ENCODE measurements around the gene ZNF217.
"Not testable (repeated sequence)": the region's sequence is repeated elsewhere in the genome, so short reads cannot be mapped to it uniquely, and the experiment has no call there.

The ZNF217 gene

DNA sequence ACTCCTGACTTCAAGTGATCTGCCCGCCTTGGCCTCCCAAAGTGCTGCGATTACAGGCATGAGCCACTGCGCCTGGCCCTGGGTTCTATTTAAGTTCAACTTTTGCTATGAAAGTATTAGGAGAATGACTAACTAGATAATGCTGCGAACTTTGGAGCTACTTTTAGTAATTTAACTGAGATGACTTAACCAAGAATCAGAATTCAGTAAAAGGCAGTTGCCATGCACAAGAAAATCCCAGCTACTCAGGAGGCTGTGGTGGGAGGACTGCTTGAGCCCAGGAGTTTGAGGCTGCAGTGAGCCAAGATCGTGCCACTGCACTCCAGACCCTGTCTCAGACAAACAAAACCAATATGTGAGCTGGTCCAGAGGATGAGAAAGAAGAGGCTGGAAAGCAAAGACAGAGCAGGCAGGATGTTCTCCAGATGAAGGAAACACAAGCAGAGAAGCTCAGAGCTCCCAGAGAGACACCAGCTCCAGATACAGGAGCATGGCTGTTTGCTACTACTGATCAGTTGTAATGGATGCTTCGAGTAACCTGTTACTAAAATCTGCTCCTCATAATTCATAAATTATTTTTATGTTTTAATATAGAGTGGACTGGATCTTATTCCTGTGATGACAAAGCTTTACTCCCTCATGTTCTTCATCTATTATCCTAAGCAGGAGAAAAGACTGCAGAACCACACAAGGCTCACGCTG, 23.9 kb downstream of the ZNF217 start:
- DNase-seq (ENCODE audit: low spot score): no peak
- FAIRE-seq: no peak

DNA sequence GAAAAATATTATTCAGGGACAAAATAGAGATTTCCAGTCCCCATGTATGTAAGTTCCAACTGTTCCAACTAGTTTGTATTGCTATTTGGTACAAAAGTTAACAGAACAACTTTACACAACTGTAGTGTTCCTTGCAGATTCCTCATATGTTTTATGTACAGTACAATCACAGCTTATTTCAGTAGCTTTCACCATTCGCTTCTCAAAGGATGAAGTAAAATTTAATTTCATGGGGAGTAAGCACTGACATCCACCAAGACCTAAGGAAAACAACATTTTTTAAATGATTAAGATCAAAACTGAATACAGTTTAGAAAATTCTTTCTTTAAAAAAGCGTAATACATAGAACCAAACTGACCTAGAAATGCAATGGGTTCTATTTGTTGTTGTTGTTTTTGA, 24.6 kb downstream of the ZNF217 start:
- no peak for FAIRE-seq
- DNase-seq (ENCODE audit: low spot score): no peak

DNA sequence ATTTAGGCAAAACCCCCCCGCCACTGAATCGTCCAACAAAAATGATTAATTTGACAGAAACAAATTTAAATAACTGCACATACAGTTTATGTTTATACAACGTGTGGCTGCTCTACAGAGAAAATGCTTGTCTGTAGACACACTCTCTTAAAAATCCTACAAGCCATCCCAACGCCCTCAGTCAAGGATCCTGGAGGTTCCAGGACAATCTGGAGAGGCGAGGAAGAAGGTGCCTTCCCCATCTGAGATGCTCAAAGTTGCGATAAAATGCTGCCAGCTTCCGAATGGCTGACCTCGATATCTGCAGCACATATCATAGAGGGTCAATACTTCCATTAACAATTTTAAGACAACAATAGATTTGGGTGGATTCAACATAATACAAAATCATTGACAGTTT, 25.3 kb downstream of the ZNF217 start:
- FAIRE-seq: no peak

DNA sequence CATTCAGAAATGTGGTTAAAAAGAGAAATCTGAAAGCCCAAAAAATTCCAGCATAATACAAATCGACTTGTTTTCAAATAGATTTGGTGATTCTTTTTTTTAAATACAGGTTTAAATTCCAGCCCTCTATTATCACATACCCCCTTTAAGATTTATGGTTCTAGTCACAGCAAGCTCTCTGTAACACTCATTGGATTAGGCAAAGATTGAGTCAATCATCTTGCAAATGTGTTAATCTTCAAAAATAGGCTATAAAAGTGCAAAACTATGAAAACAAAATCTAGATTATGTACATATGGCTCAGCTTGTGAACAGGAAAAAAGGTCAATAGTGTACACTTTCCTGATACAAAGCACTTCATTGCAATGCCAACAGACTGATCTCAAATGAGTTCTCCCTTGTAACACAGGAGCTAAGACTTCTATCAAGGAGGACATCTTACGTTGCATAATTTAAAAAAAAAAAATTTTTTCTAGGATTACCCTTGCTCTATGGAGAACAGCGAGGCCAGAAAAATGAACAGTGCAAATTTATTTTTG, 26.2 kb downstream of the ZNF217 start:
- FAIRE-seq (no peak), DNase-seq (ENCODE audit: low spot score) (no peak)

More for the DNA sequence above, 25.3 kb downstream of the ZNF217 start:
- no peak for DNase-seq (ENCODE audit: low spot score)

GRCh38 chr20:53566623-53567022, 27.0 kb downstream of the ZNF217 start:
- not testable (repeated sequence) for FAIRE-seq; DNase-seq (ENCODE audit: low spot score)

GRCh38 chr20:53565254-53565653, 28.4 kb downstream of the ZNF217 start:
- FAIRE-seq (no peak), DNase-seq (ENCODE audit: low spot score) (no peak)

- FAIRE-seq; DNase-seq (ENCODE audit: low spot score): not testable (repeated sequence)
These were observed 31.4 kb downstream of the ZNF217 start for GRCh38 chr20:53562104-53562764.

- DNase-seq (ENCODE audit: low spot score) (no peak), FAIRE-seq (no peak)
These were observed 32.1 kb downstream of the ZNF217 start for GRCh38 chr20:53561505-53561904.

DNA sequence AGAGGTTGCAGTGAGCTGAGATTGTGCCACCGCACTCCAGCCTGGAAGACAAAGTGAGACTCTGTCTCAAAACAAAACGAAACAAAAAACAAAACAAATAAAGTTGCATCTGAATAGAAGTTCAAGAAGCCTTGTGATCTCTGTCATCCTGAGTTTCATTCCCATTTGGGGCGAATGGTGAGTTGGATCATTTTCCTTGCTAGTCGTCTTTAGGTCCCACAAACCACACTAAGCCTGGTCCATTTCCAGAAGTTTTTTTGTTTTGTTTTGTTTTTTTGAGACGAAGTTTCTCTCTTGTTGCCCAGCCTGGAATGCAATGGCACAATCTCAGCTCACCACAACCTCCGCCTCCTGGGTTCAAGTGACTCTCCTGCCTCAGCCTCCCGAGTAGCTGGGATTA, 33.8 kb downstream of the ZNF217 start:
- no peak for FAIRE-seq

GRCh38 chr20:53557130-53557529, 36.5 kb downstream of the ZNF217 start:
- FAIRE-seq: no peak

More for the DNA sequence above, 33.8 kb downstream of the ZNF217 start:
- DNase-seq (ENCODE audit: low spot score): no peak

DNA sequence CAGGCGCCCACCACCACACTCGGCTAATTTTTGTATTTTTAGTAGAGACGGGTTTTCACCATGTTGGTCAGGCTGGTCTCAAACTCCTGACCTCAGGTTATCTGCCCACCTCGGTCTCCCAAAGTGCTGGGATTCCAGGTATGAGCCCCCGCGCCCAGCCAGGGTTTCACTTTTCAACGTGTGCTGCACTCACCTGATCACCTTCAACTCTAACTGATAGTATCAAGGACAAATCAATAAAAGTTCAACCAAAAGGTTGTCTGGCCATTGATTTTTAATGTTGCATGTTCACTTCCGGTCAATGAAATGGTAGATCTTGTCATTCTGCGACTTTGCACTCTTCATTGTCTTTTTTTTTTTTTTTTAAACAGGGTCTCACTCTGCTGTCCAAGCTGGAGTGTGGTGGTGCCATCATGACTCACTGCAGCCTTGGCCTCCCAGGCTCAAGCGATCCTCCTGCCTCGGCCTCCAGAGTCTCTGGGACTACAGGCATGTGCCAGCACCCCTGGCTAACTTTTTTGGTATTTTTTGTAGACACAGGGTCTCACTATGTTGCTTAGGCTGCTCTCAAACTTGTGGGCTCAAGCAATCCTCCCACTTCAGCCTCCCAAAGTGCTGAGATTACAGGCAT, 37.3 kb downstream of the ZNF217 start:
- FAIRE-seq (no peak), DNase-seq (ENCODE audit: low spot score) (no peak)

More at GRCh38 chr20:53557130-53557529, 36.5 kb downstream of the ZNF217 start:
- no peak for DNase-seq (ENCODE audit: low spot score)

DNA sequence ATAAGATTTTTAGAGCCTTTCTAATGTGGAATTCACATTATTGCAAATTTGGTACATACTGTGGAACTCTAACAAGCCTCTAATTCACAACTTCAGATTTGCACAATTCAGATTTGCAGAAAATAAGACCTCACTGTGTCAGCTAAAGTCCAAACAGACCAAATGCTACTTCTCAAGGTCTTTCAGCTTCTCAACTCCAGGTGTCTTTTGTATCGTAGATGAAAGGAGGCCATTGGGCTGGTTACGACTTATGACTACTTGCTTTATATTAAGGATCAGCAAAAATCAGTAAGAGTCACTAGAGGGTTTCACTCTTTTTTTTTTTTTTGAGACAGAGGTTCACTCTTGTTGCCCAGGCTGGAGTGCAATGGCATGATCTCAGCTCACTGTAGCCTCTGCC, 37.8 kb downstream of the ZNF217 start:
- no peak for FAIRE-seq
- no peak for DNase-seq (ENCODE audit: low spot score)

DNA sequence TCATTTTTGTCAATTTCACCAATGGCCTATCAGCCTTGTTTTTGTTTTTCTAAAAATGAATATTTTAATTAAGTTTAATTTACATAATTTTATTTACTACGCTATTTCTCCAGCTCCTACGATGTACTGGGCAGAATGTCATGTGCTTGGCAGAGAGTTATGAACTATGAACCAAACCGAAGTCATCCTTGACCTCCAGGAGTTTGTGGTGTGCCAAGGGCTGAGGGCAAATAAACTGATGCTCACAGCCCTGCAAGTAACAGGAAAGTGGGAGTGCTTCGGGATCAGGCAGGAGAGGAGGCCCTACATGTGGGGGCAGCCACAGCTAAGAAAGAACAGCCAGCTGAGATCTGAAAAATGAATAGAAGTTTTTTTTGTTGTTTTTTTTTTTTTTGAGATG, 38.6 kb downstream of the ZNF217 start:
- FAIRE-seq: no peak
- DNase-seq (ENCODE audit: low spot score): no peak

DNA sequence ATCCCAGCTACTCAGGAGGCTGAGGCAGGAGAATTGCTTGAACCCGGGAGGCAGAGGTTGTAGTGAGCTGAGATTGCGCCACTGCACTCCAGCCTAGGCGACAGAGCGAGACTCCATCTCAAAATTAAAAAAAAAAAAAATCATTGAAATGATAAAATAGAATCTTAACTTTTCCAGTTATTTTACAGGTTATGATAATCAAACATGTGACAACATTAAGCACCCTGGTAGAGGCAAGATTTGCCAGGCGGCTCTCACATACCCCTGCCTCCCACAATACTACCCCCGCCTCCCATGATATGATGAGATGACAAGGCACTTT, 41.1 kb downstream of the ZNF217 start:
- DNase-seq (ENCODE audit: low spot score); FAIRE-seq: not testable (repeated sequence)

- DNase-seq (ENCODE audit: low spot score); FAIRE-seq: not testable (repeated sequence)
These were observed 41.7 kb downstream of the ZNF217 start for GRCh38 chr20:53551719-53552571.

DNA sequence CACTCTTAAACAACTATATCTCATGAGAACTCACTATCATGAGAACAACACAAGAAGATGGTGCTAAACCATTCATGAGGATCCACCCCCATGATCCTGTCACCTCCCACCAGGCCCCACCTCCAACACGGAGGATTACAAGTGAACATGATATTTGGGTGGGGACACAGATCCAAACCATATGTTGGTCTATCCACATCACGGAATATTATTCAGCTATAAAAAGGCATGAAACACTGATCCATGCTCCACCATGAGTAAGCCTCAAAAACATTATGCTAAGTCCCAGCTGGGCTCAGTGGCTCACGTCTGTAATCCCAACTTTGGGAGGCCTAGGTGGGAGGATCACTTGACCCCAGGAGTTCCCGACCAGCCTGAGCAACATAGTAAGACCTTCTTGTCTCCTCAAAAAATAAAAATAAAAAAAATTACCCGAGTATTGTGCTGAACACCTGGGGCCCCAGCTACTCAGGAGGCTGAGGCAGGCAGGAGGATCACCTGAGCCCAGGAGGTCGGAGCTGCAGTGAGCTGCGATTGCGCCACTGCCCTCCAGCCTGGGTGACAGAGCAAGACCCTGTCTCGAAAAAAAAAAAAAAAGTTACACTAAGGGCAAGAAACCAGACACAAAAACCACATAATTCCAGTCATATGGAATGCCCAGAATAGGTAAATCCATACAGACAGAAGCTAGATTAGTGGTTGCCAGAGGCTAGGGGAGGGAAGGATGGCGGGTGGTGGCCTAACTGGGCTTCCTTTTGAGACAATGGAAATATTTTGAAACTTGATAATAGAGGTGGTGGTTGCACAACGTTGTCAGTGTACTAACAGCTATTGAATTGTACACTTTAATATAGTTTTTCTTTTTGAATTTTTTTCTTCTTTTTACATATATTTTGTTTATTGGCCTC, 43.1 kb downstream of the ZNF217 start:
- FAIRE-seq (no peak), DNase-seq (ENCODE audit: low spot score) (no peak)

DNA sequence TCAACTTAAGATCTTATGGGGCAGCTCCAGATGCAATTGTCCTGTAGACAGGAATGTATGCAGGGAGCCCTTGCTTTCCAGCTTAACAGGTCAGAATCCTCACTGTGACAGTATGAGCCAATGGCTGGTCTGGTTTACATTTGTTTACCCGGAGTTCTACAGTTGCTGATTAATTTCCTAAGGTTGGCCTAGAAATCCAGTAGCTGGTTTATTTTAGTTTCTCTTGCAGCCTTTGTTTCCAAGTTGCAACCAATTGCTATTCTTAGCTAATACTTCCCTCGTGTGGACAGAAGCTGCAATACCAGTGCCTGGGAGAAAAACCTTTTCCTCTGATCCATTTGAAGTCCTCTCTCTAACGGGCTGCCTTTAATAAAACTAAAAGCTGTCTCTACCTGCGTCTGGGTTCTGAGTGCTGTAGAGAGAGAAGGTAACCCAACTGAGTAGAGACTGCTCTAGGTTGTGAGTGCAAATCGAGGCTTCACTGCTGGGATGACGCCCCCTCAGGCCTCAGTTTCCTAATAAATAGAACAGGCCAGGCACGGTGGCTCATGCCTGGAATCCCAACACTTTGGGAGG, 45.9 kb downstream of the ZNF217 start:
- no peak for FAIRE-seq

GRCh38 chr20:53539516-53539915, 54.1 kb downstream of the ZNF217 start:
- DNase-seq (ENCODE audit: low spot score) (no peak), FAIRE-seq (no peak)

More for the DNA sequence above, 45.9 kb downstream of the ZNF217 start:
- peak; percentile 85 for DNase-seq (ENCODE audit: low spot score)

GRCh38 chr20:53536382-53536781, 57.3 kb downstream of the ZNF217 start:
- FAIRE-seq; DNase-seq (ENCODE audit: low spot score): not testable (repeated sequence)

DNA sequence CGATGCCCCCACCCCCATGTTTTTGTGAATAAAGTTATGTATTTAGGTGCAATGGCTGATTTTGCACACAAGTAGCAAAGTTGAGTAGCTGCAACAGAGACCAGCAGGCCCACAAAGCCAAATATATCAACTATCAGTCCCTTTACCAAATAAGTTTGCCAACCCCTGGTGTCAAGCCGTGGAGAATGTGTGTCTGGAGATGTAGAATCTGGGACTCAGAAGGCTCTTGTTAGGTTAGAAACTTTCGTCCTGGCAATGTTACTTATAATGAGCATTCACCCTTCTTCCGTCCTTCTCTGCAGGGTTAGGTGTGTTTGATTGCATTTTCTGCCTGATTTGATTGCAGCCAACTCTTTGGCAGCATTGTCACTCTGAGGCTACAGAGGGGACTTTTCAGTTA, 57.8 kb downstream of the ZNF217 start:
- FAIRE-seq (no peak), DNase-seq (ENCODE audit: low spot score) (no peak)
